Esophagus squamous epithelium (tissue), 4 donors: ENCODE results near the gene SNX2.

Experiments used
- CTCF ChIP-seq, 6 experiments: fragments of 450-650 bp in 4 of 6; fragments of 200-600 bp in 2 of 6; sonication (generic) in 2 of 6; IDR thresholded peaks; one replicate each; pipeline ENCODE4 v1.5.1; 2016 to 2019; ENCODE audit warnings: antibody characterized with exemption in 6 of 6, mild to moderate bottlenecking in 4 of 6, moderate library complexity in 4 of 6
- POLR2A ChIP-seq, 4 donors: fragments of 450-650 bp; IDR thresholded peaks; one replicate each; pipeline ENCODE4 v1.6.1; 2017; ENCODE audit warnings: antibody characterized with exemption in 4 of 4, mild to moderate bottlenecking in 4 of 4, moderate library complexity in 3 of 4

- TF ChIP-seq CTCF (IDR thresholded peaks at IDR 0.05) (no peak), POLR2A (IDR thresholded peaks at IDR 0.05) (no peak)
Observed at GRCh38 chr5:122846051-122846550, 71.2 kb downstream of the SNX2 start.
